K562 (cell line): ENCODE measurements around the gene DAGLA. TPM values are rescaled to one million over a fixed set of nuclear protein-coding genes. Genes with fewer than 3 reads are reported as not detected.

ENCODE experiments used
- MAFK ChIP-seq: IDR thresholded peaks from 2 replicates; pipeline ENCODE4 v1.6.1; 2011; ENCODE audit warnings: low read length, improper control_type of control experiment
- NFATC3 ChIP-seq: fragments of 450-650 bp; IDR thresholded peaks from 2 replicates; pipeline ENCODE4 v1.6.1; 2017; ENCODE audit warnings: mild to moderate bottlenecking
- NR2C2 ChIP-seq, 2 experiments: fragments of 200-800 bp in 1 of 2; sonication (Bioruptor generic) in 1 of 2; sonication (generic) in 1 of 2; formaldehyde crosslinking in 1 of 2; IDR thresholded peaks; 2 replicates each; pipeline versions ENCODE4 v1.6.1 to v1.8.0; 2016 to 2022; ENCODE audit warnings: mild to moderate bottlenecking in 1 of 2, missing compliant biosample characterization in 1 of 2, missing genetic modification characterization in 1 of 2, missing genetic modification reagents in 1 of 2
- OTX1 ChIP-seq: fragments of 450-650 bp; formaldehyde crosslinking; IDR thresholded peaks from 2 replicates; pipeline ENCODE4 v1.4.0; 2022; ENCODE audit warnings: mild to moderate bottlenecking
- PHTF2 ChIP-seq: fragments of 250-450 bp; sonication (Bioruptor Pico); IDR thresholded peaks from 2 replicates; pipeline ENCODE4 v1.5.0; 2021; ENCODE audit warnings: mild to moderate bottlenecking
- TAF7 ChIP-seq: fragments of 450-650 bp; IDR thresholded peaks from 2 replicates; pipeline ENCODE4 v1.6.1; 2016; ENCODE audit warnings: missing genetic modification characterization, missing compliant biosample characterization
- U2AF2 ChIP-seq: fragments of 200-400 bp; formaldehyde crosslinking; optimal IDR thresholded peaks from 2 replicates; pipeline ENCODE3; 2017; ENCODE audit warnings: low read depth, mild to moderate bottlenecking, low read length
- ZBTB7A ChIP-seq: IDR thresholded peaks from 2 replicates; pipeline ENCODE4 v1.6.1; 2011; ENCODE audit warnings: low read depth, mild to moderate bottlenecking, low read length, moderate library complexity, borderline replicate concordance; ENCODE audit not compliant: control insufficient read depth
- ZNF551 ChIP-seq: fragments of 250-450 bp; sonication (Bioruptor Pico); IDR thresholded peaks from 2 replicates; pipeline ENCODE4 v1.5.0; 2021; ENCODE audit warnings: mild to moderate bottlenecking, moderate library complexity
- polyA plus RNA-seq, 8 experiments: library from polyadenylated mRNA; depleted of rRNA in 4 of 8; stranded (reverse) in 5 of 8; unstranded in 3 of 8; fragments of >200 nt; fragmentation: Nextera tagmentation in 2 of 8; fragmentation: Illumina TruSeq in 1 of 8; extraction: Ambion mirVana in 2 of 8; extraction: Trizol in 1 of 8; gene quantifications; 2 replicates each; pipeline versions ENCODE4 v1.2.1 to v1.2.3, GENCODE V29; 2011 to 2014; ENCODE audit warnings: inconsistent platforms in 1 of 8, missing spikeins in 1 of 8
- total RNA-seq, 7 experiments: library from RNA; depleted of rRNA in 6 of 7; stranded (reverse); fragments of >200 nt in 6 of 7; fragmentation: Illumina TruSeq in 2 of 7; extraction: Trizol in 2 of 7; gene quantifications; 2 replicates each; pipeline versions ENCODE4 v1.2.1 to v1.2.3, GENCODE V29; 2011 to 2021; ENCODE audit warnings: low replicate concordance in 1 of 7
- TF ChIP-seq, protein P1 (sequence below): sonication (generic); formaldehyde crosslinking; IDR thresholded peaks from 2 replicates; pipeline ENCODE4 v1.8.0; 2022; ENCODE audit warnings: mild to moderate bottlenecking, missing genetic modification reagents
- TF ChIP-seq, protein P2 (sequence below): fragments of 450-650 bp; IDR thresholded peaks from 2 replicates; pipeline ENCODE4 v1.6.1; 2016; ENCODE audit warnings: low read depth
- TF ChIP-seq, protein P3 (sequence below): sonication (generic); formaldehyde crosslinking; IDR thresholded peaks from 2 replicates; pipeline ENCODE4 v1.4.0; 2020; ENCODE audit warnings: mild to moderate bottlenecking, missing genetic modification reagents
- TF ChIP-seq, protein P4 (sequence below): fragments of 250-450 bp; sonication (Bioruptor Pico); IDR thresholded peaks from 2 replicates; pipeline ENCODE4 v1.4.0; 2020; ENCODE audit warnings: borderline replicate concordance

DAGLA gene
- total and polyA plus RNA-seq, 9 of the 15 experiments (the other 6 are each of a cell fraction or from before 2014, with no cell fraction given) = 0.03 to 0.16 (median 0.04) TPM; not detected in 4

DNA sequence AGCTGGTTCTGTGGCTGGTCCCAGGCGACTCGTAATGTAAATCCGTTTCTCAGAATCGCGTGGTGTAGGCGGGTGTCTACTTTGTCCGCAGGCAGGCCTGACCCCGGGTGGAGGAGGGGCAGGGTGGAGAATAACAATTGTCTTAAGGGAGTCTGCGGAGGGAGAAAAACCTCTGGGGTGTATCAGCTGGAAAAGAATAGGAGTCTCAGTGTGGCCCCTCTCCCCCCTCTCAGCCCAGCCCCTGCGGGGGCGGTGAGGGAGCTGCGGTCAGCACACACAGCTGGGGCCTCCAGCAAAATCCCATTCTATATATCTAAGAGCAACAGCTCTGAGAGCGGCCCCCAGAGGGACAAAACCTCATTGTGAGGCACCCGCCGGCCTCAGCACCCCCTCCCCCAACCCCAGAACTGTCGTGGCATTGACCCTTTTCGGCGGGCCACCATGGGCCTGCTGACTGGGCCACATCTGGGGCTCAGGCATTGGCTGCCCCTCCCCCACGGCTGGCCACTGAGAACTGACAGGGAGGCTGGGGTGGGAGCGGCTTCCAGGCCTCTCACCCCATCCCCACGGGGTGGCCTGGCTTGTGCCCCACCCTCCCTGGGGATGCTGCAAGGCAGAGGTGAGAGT, 69.5 kb downstream of the DAGLA start (continued):
- TF ChIP-seq, protein P1, sequence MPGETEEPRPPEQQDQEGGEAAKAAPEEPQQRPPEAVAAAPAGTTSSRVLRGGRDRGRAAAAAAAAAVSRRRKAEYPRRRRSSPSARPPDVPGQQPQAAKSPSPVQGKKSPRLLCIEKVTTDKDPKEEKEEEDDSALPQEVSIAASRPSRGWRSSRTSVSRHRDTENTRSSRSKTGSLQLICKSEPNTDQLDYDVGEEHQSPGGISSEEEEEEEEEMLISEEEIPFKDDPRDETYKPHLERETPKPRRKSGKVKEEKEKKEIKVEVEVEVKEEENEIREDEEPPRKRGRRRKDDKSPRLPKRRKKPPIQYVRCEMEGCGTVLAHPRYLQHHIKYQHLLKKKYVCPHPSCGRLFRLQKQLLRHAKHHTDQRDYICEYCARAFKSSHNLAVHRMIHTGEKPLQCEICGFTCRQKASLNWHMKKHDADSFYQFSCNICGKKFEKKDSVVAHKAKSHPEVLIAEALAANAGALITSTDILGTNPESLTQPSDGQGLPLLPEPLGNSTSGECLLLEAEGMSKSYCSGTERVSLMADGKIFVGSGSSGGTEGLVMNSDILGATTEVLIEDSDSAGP (CRISPR knock-in tag) = no peak
- TF ChIP-seq NFATC3 = no peak
- no peak for TF ChIP-seq PHTF2
- TF ChIP-seq, protein P2, sequence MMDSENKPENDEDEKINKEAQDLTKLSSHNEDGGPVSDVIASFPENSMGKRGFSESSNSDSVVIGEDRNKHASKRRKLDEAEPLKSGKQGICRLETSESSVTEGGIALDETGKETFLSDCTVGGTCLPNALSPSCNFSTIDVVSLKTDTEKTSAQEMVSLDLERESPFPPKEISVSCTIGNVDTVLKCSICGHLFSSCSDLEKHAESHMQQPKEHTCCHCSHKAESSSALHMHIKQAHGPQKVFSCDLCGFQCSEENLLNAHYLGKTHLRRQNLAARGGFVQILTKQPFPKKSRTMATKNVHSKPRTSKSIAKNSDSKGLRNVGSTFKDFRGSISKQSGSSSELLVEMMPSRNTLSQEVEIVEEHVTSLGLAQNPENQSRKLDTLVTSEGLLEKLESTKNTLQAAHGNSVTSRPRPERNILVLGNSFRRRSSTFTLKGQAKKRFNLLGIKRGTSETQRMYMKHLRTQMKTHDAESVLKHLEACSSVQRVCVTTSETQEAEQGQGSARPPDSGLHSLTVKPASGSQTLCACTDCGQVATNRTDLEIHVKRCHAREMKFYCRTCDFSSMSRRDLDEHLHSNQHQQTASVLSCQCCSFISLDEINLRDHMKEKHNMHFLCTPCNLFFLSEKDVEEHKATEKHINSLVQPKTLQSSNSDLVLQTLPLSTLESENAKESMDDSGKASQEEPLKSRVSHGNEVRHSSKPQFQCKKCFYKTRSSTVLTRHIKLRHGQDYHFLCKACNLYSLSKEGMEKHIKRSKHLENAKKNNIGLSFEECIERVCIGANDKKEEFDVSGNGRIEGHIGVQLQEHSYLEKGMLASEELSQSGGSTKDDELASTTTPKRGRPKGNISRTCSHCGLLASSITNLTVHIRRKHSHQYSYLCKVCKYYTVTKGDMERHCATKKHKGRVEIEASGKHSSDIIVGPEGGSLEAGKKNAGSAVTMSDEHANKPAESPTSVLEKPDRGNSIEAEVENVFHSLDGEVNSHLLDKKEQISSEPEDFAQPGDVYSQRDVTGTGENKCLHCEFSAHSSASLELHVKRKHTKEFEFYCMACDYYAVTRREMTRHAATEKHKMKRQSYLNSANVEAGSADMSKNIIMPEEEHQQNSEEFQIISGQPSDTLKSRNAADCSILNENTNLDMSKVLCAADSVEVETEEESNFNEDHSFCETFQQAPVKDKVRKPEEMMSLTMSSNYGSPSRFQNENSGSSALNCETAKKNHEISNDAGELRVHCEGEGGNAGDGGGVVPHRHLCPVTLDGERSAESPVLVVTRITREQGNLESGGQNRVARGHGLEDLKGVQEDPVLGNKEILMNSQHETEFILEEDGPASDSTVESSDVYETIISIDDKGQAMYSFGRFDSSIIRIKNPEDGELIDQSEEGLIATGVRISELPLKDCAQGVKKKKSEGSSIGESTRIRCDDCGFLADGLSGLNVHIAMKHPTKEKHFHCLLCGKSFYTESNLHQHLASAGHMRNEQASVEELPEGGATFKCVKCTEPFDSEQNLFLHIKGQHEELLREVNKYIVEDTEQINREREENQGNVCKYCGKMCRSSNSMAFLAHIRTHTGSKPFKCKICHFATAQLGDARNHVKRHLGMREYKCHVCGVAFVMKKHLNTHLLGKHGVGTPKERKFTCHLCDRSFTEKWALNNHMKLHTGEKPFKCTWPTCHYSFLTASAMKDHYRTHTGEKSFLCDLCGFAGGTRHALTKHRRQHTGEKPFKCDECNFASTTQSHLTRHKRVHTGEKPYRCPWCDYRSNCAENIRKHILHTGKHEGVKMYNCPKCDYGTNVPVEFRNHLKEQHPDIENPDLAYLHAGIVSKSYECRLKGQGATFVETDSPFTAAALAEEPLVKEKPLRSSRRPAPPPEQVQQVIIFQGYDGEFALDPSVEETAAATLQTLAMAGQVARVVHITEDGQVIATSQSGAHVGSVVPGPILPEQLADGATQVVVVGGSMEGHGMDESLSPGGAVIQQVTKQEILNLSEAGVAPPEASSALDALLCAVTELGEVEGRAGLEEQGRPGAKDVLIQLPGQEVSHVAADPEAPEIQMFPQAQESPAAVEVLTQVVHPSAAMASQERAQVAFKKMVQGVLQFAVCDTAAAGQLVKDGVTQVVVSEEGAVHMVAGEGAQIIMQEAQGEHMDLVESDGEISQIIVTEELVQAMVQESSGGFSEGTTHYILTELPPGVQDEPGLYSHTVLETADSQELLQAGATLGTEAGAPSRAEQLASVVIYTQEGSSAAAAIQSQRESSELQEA = no peak
- peak; percentile 23; the same call in 1 of the 2 replicates for TF ChIP-seq MAFK
- no peak for TF ChIP-seq ZNF551 (CRISPR knock-in tag)
- no peak for TF ChIP-seq U2AF2
- no peak for TF ChIP-seq OTX1 (CRISPR knock-in tag)
- TF ChIP-seq, protein P3, sequence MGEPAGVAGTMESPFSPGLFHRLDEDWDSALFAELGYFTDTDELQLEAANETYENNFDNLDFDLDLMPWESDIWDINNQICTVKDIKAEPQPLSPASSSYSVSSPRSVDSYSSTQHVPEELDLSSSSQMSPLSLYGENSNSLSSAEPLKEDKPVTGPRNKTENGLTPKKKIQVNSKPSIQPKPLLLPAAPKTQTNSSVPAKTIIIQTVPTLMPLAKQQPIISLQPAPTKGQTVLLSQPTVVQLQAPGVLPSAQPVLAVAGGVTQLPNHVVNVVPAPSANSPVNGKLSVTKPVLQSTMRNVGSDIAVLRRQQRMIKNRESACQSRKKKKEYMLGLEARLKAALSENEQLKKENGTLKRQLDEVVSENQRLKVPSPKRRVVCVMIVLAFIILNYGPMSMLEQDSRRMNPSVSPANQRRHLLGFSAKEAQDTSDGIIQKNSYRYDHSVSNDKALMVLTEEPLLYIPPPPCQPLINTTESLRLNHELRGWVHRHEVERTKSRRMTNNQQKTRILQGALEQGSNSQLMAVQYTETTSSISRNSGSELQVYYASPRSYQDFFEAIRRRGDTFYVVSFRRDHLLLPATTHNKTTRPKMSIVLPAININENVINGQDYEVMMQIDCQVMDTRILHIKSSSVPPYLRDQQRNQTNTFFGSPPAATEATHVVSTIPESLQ = no peak
- peak; percentile 89; the same call in 1 of the 2 replicates for TF ChIP-seq ZBTB7A
- TF ChIP-seq TAF7 = no peak
- TF ChIP-seq, protein P4, sequence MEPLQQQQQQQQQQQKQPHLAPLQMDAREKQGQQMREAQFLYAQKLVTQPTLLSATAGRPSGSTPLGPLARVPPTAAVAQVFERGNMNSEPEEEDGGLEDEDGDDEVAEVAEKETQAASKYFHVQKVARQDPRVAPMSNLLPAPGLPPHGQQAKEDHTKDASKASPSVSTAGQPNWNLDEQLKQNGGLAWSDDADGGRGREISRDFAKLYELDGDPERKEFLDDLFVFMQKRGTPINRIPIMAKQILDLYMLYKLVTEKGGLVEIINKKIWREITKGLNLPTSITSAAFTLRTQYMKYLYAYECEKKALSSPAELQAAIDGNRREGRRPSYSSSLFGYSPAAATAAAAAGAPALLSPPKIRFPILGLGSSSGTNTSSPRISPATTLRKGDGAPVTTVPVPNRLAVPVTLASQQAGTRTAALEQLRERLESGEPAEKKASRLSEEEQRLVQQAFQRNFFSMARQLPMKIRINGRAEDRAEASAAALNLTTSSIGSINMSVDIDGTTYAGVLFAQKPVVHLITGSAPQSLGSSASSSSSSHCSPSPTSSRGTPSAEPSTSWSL (CRISPR knock-in tag) = no peak
- no peak for TF ChIP-seq NR2C2 (CRISPR knock-in tag; IDR thresholded peaks at IDR 0.05)
- peak; percentile 71 for TF ChIP-seq NR2C2 (tag; IDR thresholded peaks at IDR 0.05)
